Measurements from ENCODE around the gene LPIN1. TPM values are rescaled to one million over a fixed set of nuclear protein-coding genes. Genes with fewer than 3 reads are reported as not detected.
"Not testable (repeated sequence)": the region's sequence is repeated elsewhere in the genome, so short reads cannot be mapped to it uniquely, and the experiment has no call there.

The LPIN1 gene
- total RNA-seq, 1 donor from 2014 or later = 13.1 TPM

DNA sequence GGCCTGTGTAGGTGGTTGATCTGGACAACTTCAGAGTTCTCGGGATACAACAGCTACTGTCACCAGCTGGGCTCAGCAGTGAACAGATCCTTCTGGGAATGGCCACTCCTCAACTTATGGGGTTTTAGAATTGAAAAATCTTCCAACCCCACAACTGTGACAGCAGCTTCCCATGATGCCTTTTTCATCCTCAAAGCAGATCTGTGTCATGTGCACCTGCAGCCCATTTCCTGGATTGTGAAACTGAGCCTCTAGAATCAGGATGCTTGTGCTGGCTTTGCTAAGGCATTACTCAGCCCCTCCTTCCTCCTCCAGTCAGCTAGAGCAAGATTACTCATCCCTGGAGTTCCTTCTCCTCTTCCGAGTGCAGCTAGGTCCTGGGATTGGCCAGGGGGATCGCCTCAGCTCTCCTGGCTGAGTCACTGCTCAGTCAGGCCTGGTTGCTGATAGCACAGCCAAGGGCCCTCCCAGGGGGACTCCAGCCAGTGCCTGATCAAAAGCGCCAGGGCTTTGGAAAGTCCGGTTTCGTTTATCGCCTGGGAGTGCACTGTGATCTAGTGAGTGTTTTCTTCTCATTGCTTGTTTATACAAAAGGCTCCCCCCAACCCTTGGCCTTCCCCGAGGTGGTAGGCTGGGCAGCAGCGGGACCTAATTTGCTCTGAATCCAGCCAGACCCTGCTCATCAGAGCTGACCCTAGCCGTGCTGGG is 2.4 kb upstream of the LPIN1 start:
- peak; percentile 94 to 100 for DNase-seq (ENCODE audit: low read depth in 2 of 2)

GRCh38 chr2:11744631-11745394 is 1.6 kb upstream of the LPIN1 start:
- peak; percentile 35 to 58 for DNase-seq (ENCODE audit: low read depth in 2 of 2)

DNA sequence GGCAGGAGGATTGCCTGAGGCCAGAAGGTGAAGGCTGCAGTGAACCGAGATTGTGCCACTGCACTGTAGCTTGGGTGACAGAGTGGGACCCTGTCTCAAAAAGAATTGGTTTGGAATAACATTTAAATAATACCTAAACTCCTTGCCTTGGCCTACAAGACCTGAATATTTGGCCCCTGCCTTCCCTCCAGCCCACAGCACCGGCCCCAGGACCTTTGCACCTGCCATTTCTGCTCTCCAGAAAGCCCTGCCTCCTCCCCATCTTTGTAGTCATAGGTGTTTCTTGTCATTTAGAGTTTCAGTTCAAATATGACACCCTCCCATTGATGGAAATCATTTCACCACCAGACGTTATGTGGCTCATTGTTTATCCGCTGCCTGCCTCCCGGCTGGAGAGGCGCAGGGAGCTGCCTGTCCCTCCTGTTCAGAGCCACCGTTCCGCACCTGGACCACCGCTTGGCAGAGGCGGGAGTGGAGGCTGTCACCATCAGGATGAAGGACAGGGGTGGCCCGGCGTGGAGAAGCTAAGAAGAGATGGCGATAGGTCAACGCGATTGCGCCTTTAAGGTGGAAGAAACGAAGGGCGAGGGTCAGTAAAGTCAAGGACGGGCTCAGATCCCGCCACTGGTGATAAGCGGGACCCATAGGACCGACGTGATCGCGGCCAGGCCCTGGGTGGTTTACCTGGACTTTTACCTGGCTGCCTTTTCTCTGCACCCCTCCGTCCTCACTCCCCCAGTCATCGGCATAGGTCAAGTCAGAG is 638 bp upstream of the LPIN1 start:
- no peak for DNase-seq (ENCODE audit: low read depth in 2 of 2)

GRCh38 chr2:11746807-11747459 is 501 bp downstream of the LPIN1 start:
- DNase-seq (ENCODE audit: low read depth in 2 of 2) = peak; percentile 28 to 32

DNA sequence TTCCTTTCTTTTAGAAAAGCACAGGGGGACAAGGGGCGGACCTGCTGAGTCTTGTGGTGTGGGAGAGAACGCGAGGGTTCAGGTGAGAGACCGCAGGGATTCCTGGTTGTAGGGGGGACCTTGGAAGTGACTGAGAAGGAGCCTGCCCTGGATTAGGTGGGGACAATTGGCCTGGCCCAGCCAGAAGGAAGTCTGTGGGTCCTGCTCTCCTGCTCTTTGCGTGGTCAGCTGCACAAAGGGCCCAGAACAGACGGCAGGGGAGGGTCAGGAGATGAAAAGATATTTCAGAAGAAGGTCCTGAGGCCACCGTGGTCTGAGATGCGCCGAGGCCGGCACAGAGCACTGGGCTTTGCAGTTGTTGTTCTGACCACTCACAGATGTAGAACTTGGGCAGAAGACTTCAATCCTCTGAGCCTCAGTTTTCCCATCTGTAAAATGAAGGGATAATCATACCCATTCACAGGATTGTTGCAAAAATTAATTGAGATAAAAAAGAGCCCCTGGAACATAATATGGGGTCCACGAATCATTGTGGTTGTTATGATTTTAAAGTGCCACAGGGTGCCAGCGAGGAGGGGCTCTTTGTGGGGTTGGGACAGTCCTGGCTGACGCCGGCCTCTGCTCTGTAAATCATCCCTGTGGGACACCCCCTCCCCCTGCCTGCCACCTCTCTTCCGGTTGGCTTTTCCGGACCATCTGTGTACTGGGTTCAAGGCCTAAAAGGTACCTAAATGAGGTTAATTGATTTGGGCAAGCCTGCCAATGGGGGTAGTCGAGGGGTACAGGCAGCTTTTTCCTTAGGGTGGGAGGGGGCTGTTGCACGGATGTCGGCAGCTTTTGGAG is 1.8 kb downstream of the LPIN1 start:
- no peak for DNase-seq (ENCODE audit: low read depth in 2 of 2)

- DNase-seq (ENCODE audit: low read depth in 2 of 2) = no peak
Measured at GRCh38 chr2:11748861-11749645, 2.6 kb downstream of the LPIN1 start.

- DNase-seq (ENCODE audit: low read depth in 2 of 2) = no peak
Measured at GRCh38 chr2:11749646-11750349, 3.4 kb downstream of the LPIN1 start.

DNA sequence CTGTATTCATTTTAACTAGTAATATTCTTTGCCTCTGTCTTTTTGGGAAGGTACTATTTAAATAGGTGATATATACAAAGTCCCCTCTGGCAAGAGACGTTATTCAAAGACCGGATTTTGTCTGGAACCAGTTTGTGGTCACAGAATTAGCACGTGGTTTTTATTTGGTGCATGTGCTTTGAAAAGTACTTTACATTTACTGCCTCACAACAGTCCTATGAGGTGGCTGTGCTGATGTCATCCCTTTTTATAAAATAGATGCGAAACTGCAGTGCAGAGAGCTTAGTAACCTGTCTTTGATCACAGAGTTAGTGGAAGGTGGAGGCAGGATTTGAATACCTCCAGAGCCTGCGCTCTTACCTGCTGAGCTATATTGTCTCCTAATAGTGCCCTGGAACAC is 4.0 kb downstream of the LPIN1 start:
- DNase-seq (ENCODE audit: low read depth in 2 of 2) = no peak

DNA sequence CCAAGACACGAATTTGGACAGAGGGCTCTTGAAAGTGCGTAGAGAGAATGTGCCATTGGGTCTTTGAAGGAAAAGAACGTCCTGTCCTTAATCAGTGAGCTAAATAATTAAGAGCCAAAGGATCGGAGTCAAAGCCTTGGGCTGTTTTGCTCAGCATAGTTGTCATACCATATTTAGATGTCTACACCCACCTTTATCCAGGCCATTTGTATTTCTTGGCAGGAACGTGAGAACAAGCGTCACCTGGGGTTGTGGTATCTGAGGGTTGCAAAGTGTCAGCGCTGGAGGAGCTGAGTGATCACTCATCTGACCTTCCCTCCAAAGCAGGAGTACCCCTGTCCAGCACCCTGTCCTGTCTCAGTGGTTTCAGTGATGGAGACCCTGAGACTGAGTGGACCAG is 4.5 kb downstream of the LPIN1 start:
- no peak for DNase-seq (ENCODE audit: low read depth in 2 of 2)

- no peak for DNase-seq (ENCODE audit: low read depth in 2 of 2)
Measured at GRCh38 chr2:11752906-11753305, 6.5 kb downstream of the LPIN1 start.

DNA sequence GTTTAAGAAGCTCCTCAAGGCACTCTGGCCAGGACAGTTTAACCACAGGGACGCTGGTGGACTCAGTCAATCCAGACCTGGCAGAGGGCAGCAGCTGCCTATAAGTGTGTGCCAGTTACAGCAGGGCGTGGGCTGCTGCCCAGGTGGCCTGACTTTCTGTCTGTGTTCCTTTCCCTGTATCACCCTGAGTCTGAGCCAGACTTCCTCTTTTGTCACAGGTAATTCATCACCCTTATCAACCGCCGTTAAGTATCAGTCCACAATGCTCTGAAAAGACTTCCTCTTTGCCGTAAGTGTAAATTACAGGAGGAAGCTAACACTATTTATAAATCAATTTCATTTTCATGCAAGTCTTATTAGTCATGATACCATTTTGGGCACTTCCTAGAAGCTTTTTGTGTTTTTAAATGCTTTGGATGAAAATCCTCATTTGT is 7.0 kb downstream of the LPIN1 start:
- DNase-seq (ENCODE audit: low read depth in 2 of 2) = peak in 1 of 2 donors; percentile 83

DNA sequence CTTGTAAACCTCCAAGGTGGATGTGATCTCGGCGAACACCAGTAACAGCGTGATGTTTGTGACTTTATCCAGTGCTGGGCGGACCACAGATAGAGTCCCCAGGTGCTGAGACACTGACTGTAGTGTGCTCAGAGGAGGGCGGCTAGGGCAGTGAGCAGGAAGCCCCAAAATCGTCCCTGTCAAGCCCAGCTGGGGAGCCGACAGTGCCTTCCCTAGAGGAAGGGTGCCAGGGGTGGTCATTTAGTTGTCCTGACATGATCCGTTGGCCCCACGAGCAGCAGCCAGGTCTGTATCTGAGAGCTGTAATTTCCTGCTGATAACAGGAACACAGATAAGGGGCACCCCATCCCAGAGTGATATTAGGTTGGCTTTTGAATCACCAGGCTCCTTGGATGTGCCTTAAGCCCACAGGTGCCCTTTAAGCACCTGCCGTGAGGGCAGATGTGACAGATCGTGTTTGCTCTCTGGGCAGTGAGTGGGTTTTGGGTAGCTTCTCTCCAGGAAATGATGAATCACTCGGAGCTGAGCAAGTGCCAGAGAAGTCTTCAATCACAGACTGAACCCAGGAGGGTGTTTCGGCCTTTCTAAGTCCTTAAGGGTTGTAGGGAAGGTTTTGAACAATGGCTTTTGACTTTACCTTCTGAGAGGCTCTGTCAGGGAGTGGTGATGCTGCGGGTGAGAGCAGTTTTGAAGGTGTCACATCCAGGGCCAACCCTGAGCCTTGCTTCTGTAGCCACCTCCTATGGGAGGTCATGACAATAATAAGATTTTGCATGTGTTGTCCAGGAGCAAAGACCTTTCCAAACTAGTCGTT is 7.7 kb downstream of the LPIN1 start:
- DNase-seq (ENCODE audit: low read depth in 2 of 2) = peak; percentile 56 to 85

DNA sequence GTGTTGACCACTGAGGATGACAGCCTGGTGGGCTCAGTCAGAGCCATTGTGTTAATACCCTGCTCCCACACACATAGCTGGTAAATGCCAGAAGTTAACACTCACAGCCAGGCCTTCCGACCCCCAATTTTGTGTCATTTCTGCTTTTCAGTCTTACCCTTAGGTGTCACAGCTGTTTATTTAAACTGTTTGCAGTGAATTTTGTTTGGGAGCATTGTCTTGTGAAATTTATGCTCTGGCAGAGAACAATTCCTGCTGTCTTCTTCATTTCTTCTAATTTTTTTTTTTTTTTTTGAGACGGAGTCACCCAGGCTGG is 8.2 kb downstream of the LPIN1 start:
- DNase-seq (ENCODE audit: low read depth in 2 of 2) = no peak

- DNase-seq (ENCODE audit: low read depth in 2 of 2) = no peak
Measured at GRCh38 chr2:11757101-11757500, 10.7 kb downstream of the LPIN1 start.

DNA sequence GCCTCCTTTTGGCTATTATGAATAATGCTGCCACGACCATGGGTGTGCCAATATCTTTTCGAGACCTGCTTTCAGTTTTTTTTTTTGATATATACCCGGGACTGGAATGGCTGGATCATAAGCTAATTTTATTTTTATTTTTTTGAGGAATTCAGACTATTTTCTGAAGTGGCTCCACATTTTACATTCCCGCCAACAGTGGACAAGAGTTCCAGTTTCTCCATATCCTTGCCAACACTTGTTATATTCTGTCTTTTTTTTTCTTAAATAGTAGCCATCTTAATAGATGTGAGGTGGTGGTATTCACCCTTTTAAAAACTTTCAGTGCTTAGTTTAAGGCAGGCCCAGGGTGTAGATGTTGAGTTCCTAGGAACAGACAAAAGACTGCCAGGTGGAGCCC is 11.8 kb downstream of the LPIN1 start:
- DNase-seq (ENCODE audit: low read depth in 2 of 2) = no peak

GRCh38 chr2:11758647-11759046 is 12.2 kb downstream of the LPIN1 start:
- DNase-seq (ENCODE audit: low read depth in 2 of 2) = peak in 1 of 2 donors; percentile 24

DNA sequence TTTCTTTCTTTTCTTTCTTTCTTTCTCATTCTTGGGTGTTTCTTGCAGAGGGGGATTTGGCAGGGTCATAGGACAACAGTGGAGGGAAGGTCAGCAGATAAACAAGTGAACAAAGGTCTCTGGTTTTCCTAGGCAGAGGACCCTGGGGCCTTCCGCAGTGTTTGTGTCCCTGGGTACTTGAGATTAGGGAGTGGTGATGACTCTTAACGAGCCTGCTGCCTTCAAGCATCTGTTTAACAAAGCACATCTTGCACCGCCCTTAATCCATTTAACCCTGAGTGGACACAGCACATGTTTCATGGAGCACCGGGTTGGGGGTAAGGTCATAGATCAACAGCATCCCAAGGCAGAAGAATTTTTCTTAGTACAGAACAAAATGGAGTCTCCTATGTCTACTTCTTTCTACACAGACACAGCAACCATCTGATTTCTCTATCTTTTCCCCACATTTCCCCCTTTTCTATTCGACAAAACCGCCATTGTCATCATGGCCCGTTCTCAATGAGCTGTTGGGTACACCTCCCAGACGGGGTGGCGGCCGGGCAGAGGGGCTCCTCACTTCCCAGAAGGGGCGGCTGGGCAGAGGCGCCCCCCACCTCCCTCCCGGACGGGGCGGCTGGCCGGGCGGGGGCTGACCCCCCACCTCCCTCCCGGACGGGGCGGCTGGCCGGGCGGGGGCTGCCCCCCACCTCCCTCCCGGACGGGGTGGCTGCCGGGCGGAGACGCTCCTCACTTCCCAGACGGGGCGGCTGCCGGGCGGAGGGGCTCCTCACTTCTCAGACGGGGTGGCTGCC is 12.9 kb downstream of the LPIN1 start:
- not testable (repeated sequence) for DNase-seq (ENCODE audit: low read depth in 2 of 2)

DNA sequence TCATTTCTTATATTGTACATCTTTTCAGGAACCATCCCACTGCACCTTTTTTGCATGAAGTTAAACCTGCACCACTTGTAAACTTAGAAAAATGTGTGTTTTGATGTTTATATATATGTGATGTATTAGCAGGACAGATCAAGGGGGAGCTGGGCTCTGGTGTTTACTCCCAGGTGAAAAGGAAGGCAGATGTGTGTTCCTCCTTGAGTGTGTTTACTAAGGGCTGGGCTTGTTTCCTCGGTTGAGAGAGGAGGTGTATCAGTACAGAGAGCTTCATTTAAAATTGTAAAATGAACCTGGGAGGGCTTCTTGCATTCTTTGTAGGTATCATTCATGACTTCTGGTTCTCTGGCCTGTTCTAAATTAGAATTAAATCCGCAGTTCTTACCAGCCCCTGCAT is 14.8 kb downstream of the LPIN1 start:
- DNase-seq (ENCODE audit: low read depth in 2 of 2) = no peak

Measured in lung microvascular endothelial cell (primary cell).